ENCODE results near the gene KCNQ1. TPM values are rescaled to one million over a fixed set of nuclear protein-coding genes. Genes with fewer than 3 reads are reported as not detected.

The KCNQ1 gene
- total RNA-seq, 2 experiments from 2014 or later: 9.1 to 10.9 TPM

DNA sequence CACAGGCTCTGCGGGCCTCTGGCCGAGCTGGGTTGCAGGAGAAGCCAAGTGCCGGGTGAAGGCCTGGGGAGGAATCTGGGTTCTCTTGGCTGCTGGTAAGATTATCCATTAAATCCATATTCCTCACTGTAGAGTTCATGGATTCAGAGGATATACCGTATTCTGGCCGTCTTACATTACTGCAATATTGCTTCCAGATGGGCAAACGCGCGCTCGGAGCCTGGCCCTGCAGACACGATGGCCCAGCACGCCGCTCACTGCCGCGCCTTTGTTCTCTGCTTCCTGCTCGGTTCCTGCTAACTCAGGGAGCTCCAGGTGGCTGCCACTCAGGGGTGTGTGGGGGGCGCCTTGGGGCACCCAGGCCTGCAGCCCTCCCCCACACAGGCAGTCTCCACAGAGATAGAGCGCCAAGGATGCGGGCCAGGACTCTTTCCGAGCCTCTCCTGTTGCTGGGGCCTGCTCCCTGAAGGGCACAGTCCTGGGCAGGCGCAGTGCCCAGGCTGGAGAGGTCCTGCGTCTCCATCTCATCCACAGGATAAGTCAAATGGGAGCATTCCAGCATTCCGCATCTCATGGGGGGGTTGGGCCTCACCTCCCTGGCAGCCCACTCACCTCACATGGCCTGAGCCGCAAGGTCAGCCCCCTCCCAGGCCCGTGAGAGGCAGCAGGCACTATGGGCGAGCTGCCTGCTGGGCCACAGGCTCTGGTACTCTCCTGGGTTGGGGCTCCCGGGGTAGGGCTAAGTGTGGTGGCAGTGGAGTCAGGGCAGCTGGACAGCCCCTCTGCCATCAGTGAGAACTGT, 269.1 kb downstream of the KCNQ1 start:
- intact Hi-C loops (cut with DNase I, micrococcal nuclease): no loop called here
- peaks cover 10% of the 10 kb centered on the region for H3K36me3 Mint-ChIP-seq (ENCODE audit: low read depth)
- H3K4me1 Mint-ChIP-seq: no peaks in the 10 kb centered on the region
- H3K9me3 Mint-ChIP-seq (ENCODE audit: low read depth): peaks cover 4% of the 10 kb centered on the region
- POLR2A ChIA-PET: no interaction called here
- no peak overlapping the region for H3K27ac Mint-ChIP-seq
- H3K27me3 Mint-ChIP-seq: no peaks in the 10 kb centered on the region
- CTCF ChIA-PET: interaction anchor here (0.7 to 1.1 kb wide), 2 partner anchors 11 to 108 kb away, joined by 3 to 4 read pairs; no protein-coding TSS in a partner anchor
- DNase-seq (no peak), ATAC-seq (no peak)
- H3K4me3 Mint-ChIP-seq: no peak overlapping the region

DNA sequence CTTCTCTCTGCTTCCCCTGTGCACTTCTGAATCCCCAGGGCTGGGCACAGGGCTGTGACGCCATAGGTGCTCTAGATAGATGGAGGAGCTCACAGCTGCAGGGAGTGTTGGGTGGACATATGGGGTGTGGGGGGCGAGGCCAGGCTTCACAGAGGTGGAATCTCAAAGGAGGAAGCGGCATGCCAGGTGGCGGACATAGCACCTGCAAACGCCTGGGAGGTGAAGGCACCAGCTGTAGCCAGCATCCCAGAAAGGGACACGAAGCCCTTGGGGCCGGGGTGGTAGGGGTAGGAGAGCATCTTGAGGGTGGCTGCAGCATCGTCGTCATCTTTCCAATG, 269.6 kb downstream of the KCNQ1 start:
- DNase-seq (no peak), ATAC-seq (no peak)
- Mint-ChIP-seq H3K36me3 (ENCODE audit: low read depth) (peaks cover 10% of the 10 kb centered on the region), H3K4me1 (no peaks in the 10 kb centered on the region), H3K9me3 (ENCODE audit: low read depth) (peaks cover 4% of the 10 kb centered on the region), H3K27me3 (no peaks in the 10 kb centered on the region), H3K4me3 (no peak overlapping the region), H3K27ac (no peak overlapping the region)
- intact Hi-C loops (cut with DNase I, micrococcal nuclease): no loop called here
- ChIA-PET POLR2A (no interaction called here), CTCF (no interaction called here)

DNA sequence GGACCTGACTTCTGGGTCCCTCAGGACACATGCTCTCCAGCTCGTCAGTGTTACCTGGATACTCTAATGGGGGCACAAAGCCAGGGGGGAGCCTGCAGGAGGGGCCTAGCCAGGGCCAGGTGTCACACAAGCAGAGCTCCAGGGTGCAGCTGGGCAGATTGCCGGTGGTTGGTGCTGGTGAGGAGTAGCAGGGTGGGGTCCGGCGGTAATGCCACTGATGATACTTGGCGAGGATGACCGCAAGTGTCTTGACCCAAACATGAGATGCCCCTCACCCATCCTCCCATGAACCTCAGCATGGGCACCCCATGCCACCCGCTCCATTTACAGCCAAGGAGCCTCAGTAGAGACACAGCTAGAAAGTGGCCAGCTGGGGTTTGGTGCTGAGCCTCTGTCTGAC, 270.1 kb downstream of the KCNQ1 start:
- Mint-ChIP-seq H3K4me3 (no peak overlapping the region), H3K9me3 (ENCODE audit: low read depth) (peaks cover 4% of the 10 kb centered on the region), H3K36me3 (ENCODE audit: low read depth) (peaks cover 6% of the 10 kb centered on the region), H3K4me1 (no peaks in the 10 kb centered on the region), H3K27ac (no peak overlapping the region), H3K27me3 (no peaks in the 10 kb centered on the region)
- intact Hi-C loops (cut with DNase I, micrococcal nuclease): no loop called here
- CTCF ChIA-PET: no interaction called here
- POLR2A ChIA-PET: interaction anchor here (0.7 kb wide), 1 partner anchor 58 kb away, joined by 3 read pairs; no protein-coding TSS in a partner anchor
- ATAC-seq (no peak), DNase-seq (no peak)

DNA sequence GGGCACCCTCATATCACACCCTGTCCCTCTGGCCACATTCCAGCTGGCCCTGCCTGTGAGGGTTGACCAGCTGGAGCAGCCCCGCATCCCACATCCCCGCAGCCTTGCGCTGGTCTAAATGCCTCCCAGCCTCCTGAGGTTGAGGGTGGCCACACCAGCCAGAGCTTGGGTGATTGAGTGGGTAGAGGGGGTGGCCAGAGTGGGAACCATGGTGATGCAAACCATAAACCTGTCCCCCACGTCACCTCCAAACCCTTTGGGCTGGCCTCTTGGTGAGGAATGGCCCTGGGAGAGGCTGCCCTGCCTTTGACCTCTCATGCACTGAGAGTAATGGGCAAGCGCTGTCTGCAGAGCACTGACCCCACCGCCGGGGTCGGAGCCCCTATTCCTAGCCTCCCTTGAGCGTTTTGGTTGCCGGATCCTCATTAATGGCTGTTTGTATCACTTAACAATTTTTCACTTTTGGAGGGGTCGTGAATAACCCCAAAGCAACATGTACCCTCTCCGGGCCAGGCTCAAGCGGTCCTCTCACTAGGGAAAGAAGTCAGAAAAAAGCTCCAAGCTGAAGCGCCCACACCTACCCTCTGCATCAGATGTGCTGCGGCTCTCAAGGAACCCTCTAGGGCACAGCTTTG, 271.0 kb downstream of the KCNQ1 start:
- Mint-ChIP-seq H3K36me3 (ENCODE audit: low read depth) (no peaks in the 10 kb centered on the region), H3K4me3 (no peak overlapping the region), H3K27me3 (no peaks in the 10 kb centered on the region), H3K4me1 (no peaks in the 10 kb centered on the region), H3K9me3 (ENCODE audit: low read depth) (no peaks in the 10 kb centered on the region), H3K27ac (no peak overlapping the region)
- ATAC-seq (no peak), DNase-seq (no peak)
- POLR2A ChIA-PET: no interaction called here
- intact Hi-C loops (cut with DNase I, micrococcal nuclease): no loop called here
- CTCF ChIA-PET: no interaction called here

DNA sequence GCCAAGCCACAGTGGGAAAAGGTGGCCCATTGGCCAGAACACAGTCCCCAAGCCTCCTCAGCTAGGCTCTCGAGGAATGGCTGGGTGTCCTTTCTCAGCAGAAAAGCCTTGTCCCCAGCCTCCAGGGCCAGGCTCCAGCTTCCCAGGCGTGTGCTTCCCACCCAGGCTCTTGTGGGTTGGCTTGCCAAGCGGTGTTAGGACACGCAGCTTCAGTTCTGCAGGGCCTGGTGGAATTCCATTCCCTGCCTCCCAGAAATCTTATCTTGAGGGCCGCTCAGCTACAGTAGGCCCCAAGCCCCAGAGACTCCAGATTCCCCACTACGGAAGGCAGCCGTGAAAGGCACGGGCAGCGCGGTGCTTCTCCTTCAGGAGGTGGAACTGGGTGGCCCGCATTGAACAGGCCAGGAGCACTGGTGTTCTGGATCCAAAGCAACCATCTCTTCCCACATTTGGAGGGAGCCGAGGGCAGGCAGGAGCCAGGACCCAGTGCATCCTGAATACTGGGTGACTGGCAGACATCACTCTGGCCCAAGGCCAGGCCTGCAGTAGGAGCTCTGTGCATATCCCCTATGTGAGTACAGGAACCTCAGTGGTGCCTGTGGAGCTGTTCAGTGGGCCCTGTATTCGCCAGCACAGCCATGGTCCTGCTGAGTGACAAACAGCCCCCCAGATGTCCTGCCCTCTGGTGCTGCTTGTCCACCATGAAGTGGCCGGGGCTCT, 271.7 kb downstream of the KCNQ1 start:
- Mint-ChIP-seq H3K4me3 (no peak overlapping the region), H3K27ac (no peak overlapping the region), H3K4me1 (no peaks in the 10 kb centered on the region), H3K9me3 (ENCODE audit: low read depth) (no peaks in the 10 kb centered on the region), H3K36me3 (ENCODE audit: low read depth) (no peaks in the 10 kb centered on the region), H3K27me3 (no peaks in the 10 kb centered on the region)
- ChIA-PET POLR2A (no interaction called here), CTCF (no interaction called here)
- DNase-seq (no peak), ATAC-seq (no peak)
- intact Hi-C loops (cut with DNase I, micrococcal nuclease): no loop called here

DNA sequence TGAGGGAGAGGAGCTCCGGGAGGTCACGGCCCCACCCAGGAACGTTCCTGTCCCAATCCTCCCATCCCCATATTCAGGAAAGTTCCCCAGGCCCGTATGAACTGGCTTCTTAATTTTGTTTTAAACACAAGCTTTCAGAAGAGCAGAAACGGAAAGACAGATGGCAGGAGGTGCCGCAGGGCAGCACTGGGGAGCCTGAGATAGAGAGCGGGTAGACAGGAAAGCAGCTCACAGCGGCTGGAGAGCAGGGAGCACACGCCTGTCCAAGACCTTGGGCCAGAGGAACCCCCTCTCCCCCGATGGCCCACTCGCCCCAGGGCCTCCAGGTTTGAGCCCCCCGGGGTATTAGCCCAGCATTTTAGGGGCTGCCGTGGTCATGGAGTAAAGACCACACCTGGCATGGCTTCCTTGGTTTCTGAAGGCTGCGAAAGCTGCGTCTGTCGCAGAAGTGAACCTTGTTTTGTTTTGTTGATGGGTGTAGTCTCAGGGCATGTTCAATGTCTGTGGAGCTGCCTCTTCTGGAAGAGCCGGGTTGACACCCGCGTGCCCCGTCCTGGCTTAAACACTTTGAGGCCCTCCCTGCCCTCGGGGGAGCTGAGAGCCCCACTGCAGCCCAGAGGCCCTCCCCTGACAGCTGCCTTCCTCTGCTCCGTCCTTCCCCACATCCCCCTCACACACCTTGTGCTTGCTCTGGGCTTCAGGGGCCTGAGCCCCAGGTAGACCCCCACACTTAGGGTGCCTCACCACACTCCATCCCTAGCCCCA, 272.9 kb downstream of the KCNQ1 start:
- Mint-ChIP-seq H3K27me3 (no peaks in the 10 kb centered on the region), H3K4me1 (no peaks in the 10 kb centered on the region), H3K9me3 (ENCODE audit: low read depth) (no peaks in the 10 kb centered on the region), H3K4me3 (no peak overlapping the region), H3K36me3 (ENCODE audit: low read depth) (no peaks in the 10 kb centered on the region), H3K27ac (no peak overlapping the region)
- intact Hi-C loops (cut with DNase I, micrococcal nuclease): no loop called here
- POLR2A ChIA-PET: no interaction called here
- ATAC-seq: no peak
- DNase-seq: no peak
- CTCF ChIA-PET: interaction anchor here (0.6 to 1.2 kb wide), 3 partner anchors 26 to 440 kb away, joined by 3 to 4 read pairs (median 4); no protein-coding TSS in a partner anchor

DNA sequence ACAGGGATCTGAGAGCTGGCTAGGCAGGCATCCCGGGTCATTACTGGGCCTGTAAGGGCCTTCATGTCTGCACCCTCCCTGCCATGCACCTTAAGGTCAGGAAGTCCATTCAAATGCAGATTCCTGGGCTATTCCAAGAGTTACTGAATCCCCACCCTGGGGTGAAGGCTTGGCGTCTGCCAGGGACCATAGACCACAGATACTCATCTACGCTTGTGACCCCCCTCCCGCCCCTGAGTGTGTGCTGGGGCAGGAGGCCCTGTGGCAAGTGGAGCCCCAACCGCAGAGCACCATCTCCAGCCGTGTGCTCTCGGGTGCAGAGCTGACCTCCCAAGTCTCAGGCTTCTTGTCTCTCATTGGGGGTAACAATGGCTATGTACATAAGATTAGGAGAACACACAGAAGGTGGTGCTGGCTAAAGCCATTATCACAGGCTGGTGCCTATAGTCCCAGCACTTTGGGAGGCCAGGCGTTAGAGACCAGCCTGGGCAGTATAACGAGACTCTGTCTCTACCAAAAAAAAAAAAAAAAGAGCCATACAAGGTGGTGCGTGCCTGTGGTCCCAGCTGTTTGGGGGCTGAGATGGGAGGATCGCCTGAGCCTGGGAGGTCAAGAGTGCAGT, 274.1 kb downstream of the KCNQ1 start:
- H3K27ac Mint-ChIP-seq: no peak overlapping the region
- POLR2A ChIA-PET: no interaction called here
- no peaks in the 10 kb centered on the region for H3K27me3 Mint-ChIP-seq

DNA sequence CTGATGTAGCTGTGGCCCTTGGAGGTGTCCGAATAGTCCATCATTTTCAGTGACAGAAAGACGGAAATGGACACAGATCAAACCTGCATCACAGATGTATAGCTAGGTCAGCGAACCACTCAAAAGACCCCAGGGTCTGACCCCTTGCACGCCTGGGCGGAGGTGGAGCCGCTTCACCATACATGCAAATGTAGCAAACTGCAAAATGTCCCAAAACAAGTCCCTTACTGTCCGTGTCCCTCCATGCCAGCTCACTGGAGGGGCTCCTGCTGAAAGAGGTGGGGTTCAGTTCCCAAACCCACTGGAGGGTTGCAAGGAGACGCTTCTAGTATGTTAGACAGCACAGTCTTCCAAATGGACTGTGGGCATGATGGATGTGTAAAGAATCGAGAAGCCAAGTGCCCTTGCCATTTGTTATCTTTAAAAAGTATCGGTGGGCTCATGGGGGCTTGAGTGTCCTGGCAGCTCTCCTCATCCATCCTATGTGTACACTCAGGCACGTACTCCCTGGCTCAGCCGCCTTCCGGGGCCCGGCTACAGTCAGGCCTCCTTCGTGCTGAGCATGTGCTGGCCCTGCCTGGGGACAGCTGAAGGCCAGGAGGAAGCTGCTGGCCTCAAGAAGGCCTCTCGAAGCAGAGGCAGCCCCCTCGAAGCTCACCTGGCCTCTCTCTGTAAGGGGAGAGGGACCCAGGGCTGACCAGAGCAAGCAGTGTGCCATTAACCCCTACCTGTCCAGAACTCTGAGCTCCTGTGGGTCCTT, 275.2 kb downstream of the KCNQ1 start:
- no peaks in the 10 kb centered on the region for H3K4me1 Mint-ChIP-seq
- no peak for ATAC-seq
- CTCF ChIA-PET: interaction anchor here (0.6 kb wide), 1 partner anchor 168 kb away, joined by 3 read pairs; no protein-coding TSS in a partner anchor
- H3K27me3 Mint-ChIP-seq: no peaks in the 10 kb centered on the region
- H3K27ac Mint-ChIP-seq: no peak overlapping the region
- POLR2A ChIA-PET: no interaction called here
- H3K4me3 Mint-ChIP-seq: no peak overlapping the region
- no peaks in the 10 kb centered on the region for H3K36me3 Mint-ChIP-seq (ENCODE audit: low read depth)
- intact Hi-C loops (cut with DNase I, micrococcal nuclease): no loop called here
- DNase-seq: no peak
- no peaks in the 10 kb centered on the region for H3K9me3 Mint-ChIP-seq (ENCODE audit: low read depth)

More for the DNA sequence above, 274.1 kb downstream of the KCNQ1 start:
- intact Hi-C loops (cut with DNase I, micrococcal nuclease): no loop called here
- Mint-ChIP-seq H3K36me3 (ENCODE audit: low read depth) (no peaks in the 10 kb centered on the region), H3K9me3 (ENCODE audit: low read depth) (no peaks in the 10 kb centered on the region), H3K4me1 (no peaks in the 10 kb centered on the region), H3K4me3 (no peak overlapping the region)
- no peak for DNase-seq
- ATAC-seq: no peak
- CTCF ChIA-PET: no interaction called here

DNA sequence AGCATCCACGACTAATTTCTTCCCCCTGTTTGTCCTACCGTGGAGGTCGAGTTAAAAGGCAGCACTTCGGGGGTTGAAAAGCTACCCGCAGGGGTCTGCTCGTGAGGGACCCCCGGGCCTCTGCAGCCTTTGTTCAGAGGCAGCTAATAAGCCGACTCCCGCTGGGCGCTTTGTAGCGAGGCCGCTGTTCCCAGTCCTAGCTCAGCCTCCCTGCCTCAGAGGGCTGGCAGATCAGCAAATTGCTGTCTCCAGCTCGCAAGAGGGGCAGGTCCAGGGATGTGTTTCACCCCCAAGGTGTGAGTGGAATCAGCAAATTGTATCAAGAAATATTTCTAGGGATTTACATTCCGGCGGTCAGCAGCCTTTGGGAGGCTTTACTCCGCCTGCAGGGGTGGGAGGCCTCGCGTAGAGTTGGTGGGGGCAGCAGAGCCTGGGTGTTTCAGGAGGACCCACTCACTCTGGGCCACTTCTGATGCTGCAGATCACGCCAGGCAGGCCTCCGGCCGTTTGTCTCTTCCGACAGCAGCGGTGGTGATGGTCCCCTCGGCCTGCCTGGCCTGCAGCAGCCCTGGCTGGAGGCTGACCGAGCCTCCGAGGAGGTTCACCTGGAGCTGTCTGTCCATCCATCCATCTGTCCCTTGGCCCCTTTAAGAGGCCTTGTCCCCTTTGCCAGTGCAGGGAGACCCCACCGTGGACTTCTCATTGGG, 276.6 kb downstream of the KCNQ1 start:
- Mint-ChIP-seq H3K4me3 (no peak overlapping the region), H3K27me3 (no peaks in the 10 kb centered on the region), H3K4me1 (no peaks in the 10 kb centered on the region), H3K36me3 (ENCODE audit: low read depth) (no peaks in the 10 kb centered on the region), H3K9me3 (ENCODE audit: low read depth) (no peaks in the 10 kb centered on the region), H3K27ac (no peak overlapping the region)
- POLR2A ChIA-PET: no interaction called here
- ATAC-seq: no peak
- no peak for DNase-seq
- CTCF ChIA-PET: interaction anchor here (0.7 kb wide), 1 partner anchor 30 kb away, joined by 3 read pairs; no protein-coding TSS in a partner anchor
- intact Hi-C loops (cut with DNase I, micrococcal nuclease): no loop called here

DNA sequence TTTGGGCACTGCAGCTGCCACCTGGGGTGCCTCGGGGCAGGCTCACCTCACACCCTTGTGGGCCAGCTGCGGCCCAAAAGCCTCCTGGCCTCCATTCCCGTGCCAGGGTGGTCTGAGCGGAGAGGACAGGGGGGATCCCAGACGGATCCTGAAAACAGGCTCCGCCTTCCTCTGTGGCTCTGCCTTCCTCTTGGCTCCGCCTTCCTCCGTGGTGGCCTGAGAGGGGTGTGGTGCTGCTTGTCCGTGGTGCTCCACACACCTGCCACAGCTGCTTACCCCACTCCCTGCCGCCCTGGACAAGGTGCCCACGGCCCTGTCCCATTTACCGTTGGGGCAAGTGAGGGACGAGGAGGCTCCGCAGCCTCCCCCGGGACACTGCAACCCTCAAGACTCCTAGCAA, 278.1 kb downstream of the KCNQ1 start:
- Mint-ChIP-seq H3K4me3 (no peak overlapping the region), H3K27ac (no peak overlapping the region), H3K4me1 (no peaks in the 10 kb centered on the region), H3K36me3 (ENCODE audit: low read depth) (no peaks in the 10 kb centered on the region), H3K9me3 (ENCODE audit: low read depth) (no peaks in the 10 kb centered on the region), H3K27me3 (no peaks in the 10 kb centered on the region)
- ATAC-seq (no peak), DNase-seq (no peak)
- intact Hi-C loops (cut with DNase I, micrococcal nuclease): no loop called here
- POLR2A ChIA-PET: no interaction called here
- CTCF ChIA-PET: no interaction called here
